ENCODE results near the gene SLC7A8.

SLC7A8 gene

GRCh38 chr14:23094666-23095195, 88.7 kb downstream of the SLC7A8 start, which contains the start of gene ACIN1:
Gene ACIN1 (minus strand): TSS chr14:23095136. CDS start chr14:23095112, 24 bp downstream.
- peak; percentile 85 to 87 for DNase-seq (ENCODE audit: low read depth in 1 of 2, low spot score in 1 of 2)
- H3K27ac ChIP-seq (replicated peaks): peak within 1 kb of the TSS; percentile 97
- TF ChIP-seq, protein P1, sequence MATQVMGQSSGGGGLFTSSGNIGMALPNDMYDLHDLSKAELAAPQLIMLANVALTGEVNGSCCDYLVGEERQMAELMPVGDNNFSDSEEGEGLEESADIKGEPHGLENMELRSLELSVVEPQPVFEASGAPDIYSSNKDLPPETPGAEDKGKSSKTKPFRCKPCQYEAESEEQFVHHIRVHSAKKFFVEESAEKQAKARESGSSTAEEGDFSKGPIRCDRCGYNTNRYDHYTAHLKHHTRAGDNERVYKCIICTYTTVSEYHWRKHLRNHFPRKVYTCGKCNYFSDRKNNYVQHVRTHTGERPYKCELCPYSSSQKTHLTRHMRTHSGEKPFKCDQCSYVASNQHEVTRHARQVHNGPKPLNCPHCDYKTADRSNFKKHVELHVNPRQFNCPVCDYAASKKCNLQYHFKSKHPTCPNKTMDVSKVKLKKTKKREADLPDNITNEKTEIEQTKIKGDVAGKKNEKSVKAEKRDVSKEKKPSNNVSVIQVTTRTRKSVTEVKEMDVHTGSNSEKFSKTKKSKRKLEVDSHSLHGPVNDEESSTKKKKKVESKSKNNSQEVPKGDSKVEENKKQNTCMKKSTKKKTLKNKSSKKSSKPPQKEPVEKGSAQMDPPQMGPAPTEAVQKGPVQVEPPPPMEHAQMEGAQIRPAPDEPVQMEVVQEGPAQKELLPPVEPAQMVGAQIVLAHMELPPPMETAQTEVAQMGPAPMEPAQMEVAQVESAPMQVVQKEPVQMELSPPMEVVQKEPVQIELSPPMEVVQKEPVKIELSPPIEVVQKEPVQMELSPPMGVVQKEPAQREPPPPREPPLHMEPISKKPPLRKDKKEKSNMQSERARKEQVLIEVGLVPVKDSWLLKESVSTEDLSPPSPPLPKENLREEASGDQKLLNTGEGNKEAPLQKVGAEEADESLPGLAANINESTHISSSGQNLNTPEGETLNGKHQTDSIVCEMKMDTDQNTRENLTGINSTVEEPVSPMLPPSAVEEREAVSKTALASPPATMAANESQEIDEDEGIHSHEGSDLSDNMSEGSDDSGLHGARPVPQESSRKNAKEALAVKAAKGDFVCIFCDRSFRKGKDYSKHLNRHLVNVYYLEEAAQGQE (IDR thresholded peaks at IDR 0.05; ENCODE audit: insufficient replicate concordance, low read depth): peak; percentile 75
- no peak for TF ChIP-seq CTCF (IDR thresholded peaks at IDR 0.05; ENCODE audit: insufficient read depth, low read length)
- peak; percentile 78 for TF ChIP-seq POLR2AphosphoS5 (IDR thresholded peaks at IDR 0.05; ENCODE audit: low read depth)
- no peak for TF ChIP-seq GABPA (IDR thresholded peaks at IDR 0.05; ENCODE audit: low read depth)
- H3K4me3 ChIP-seq (replicated peaks; ENCODE audit: insufficient read depth, low read length): peak within 1 kb of the TSS; percentile 88
- H3K27me3 ChIP-seq (ENCODE audit: insufficient read depth, poor library complexity, severe bottlenecking): no peaks in the 10 kb centered on the region

DNA sequence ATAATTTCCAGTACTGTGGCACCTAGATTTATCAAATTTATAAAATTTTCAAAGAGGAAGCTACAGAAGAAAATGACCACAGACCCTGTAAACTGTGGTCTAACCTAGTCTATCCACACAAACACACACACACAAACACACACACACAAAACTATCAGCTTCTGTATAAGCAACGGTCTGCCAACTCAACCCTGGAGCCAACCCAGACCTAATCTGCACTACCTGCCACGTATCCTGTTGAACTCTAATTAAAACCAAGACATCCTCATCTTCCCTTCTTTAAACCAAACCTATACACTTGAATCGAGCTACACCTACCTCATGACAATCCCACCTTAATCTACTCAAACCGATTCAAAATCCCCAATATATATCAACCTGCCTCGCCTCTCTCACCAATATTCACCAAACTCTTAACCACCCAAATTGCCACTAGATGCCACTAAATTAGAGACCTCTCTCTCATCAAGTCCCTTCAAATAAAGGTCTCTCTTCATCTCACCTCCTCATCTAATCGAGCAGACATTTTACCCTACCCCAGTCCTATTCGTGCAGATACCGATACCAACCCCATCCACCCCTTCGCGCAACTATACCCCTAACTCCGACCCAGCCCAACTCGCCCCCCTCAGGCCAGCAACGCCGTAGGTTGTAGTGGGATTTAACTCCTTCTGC, 89.3 kb downstream of the SLC7A8 start:
- Histone ChIP-seq H3K27me3 (ENCODE audit: insufficient read depth, poor library complexity, severe bottlenecking) (no peaks in the 10 kb centered on the region), H3K27ac (replicated peaks) (peak overlapping the region; percentile 97), H3K4me3 (replicated peaks; ENCODE audit: insufficient read depth, low read length) (peak overlapping the region; percentile 85)
- TF ChIP-seq SPI1 (IDR thresholded peaks at IDR 0.05; ENCODE audit: borderline replicate concordance, low read depth) (no peak), CTCF (IDR thresholded peaks at IDR 0.05; ENCODE audit: insufficient read depth, low read length) (no peak), GABPA (IDR thresholded peaks at IDR 0.05; ENCODE audit: low read depth) (no peak), POLR2AphosphoS5 (IDR thresholded peaks at IDR 0.05; ENCODE audit: low read depth) (no peak)
- TF ChIP-seq, protein P1 (IDR thresholded peaks at IDR 0.05; ENCODE audit: insufficient replicate concordance, low read depth): no peak
- DNase-seq (ENCODE audit: low read depth in 1 of 2, low spot score in 1 of 2): no peak

GRCh38 chr14:23093526-23093925, 89.9 kb downstream of the SLC7A8 start:
- no peaks in the 10 kb centered on the region for H3K27me3 ChIP-seq (ENCODE audit: insufficient read depth, poor library complexity, severe bottlenecking)
- H3K4me3 ChIP-seq (replicated peaks; ENCODE audit: insufficient read depth, low read length): peak overlapping the region; percentile 85
- TF ChIP-seq, protein P1 (IDR thresholded peaks at IDR 0.05; ENCODE audit: insufficient replicate concordance, low read depth): no peak
- TF ChIP-seq CTCF (IDR thresholded peaks at IDR 0.05; ENCODE audit: insufficient read depth, low read length): no peak
- no peak for TF ChIP-seq GABPA (IDR thresholded peaks at IDR 0.05; ENCODE audit: low read depth)
- no peak for TF ChIP-seq POLR2AphosphoS5 (IDR thresholded peaks at IDR 0.05; ENCODE audit: low read depth)
- no peak for TF ChIP-seq SPI1 (IDR thresholded peaks at IDR 0.05; ENCODE audit: borderline replicate concordance, low read depth)
- no peak for DNase-seq (ENCODE audit: low read depth in 1 of 2, low spot score in 1 of 2)
- H3K27ac ChIP-seq (replicated peaks): peak overlapping the region; percentile 97
